GM06990 (cell line): ENCODE measurements around the gene MRPL48.

Experiments
- DNase-seq: peaks from one replicate; pipeline ENCODE4 v3.0.0-alpha.2; 2011; ENCODE audit not compliant: insufficient read length; ENCODE audit errors: extremely low read depth
- H3K27me3 ChIP-seq: replicated peaks from 2 replicates; pipeline ENCODE4 v1.6.0; 2011; ENCODE audit warnings: low read length; ENCODE audit not compliant: control insufficient read depth, insufficient read depth
- H3K36me3 ChIP-seq: 2 replicates; pipeline ENCODE4 v1.5.1; 2011; ENCODE audit warnings: low read length; ENCODE audit not compliant: control insufficient read depth, insufficient read depth
- H3K4me3 ChIP-seq: replicated peaks from 2 replicates; pipeline ENCODE4 v1.5.1; 2011; ENCODE audit warnings: low read depth, mild to moderate bottlenecking, control low read depth, low read length
- CTCF ChIP-seq: IDR thresholded peaks from 2 replicates; pipeline ENCODE4 v1.5.1; 2011; ENCODE audit warnings: low read length, control low read depth, mild to moderate bottlenecking, inconsistent platforms; ENCODE audit not compliant: insufficient read depth, poor library complexity, severe bottlenecking

Gene MRPL48

GRCh38 chr11:73787643-73788558 lies at the start of gene MRPL48:
Gene MRPL48 (plus strand): TSS chr11:73787874. CDS start chr11:73787972, 98 bp downstream.
- TF ChIP-seq CTCF = no peak
- H3K36me3 ChIP-seq = no peaks in the 10 kb centered on the region
- H3K27me3 ChIP-seq = no peaks in the 10 kb centered on the region
- H3K4me3 ChIP-seq = peak within 1 kb of the TSS; percentile 76
- DNase-seq = peak; percentile 95

GRCh38 chr11:73743045-73743444 lies 44.6 kb upstream of the MRPL48 start:
- Histone ChIP-seq H3K36me3 (no peaks in the 10 kb centered on the region), H3K4me3 (no peak overlapping the region), H3K27me3 (no peaks in the 10 kb centered on the region)
- TF ChIP-seq CTCF = no peak
- no peak for DNase-seq

- Histone ChIP-seq H3K4me3 (no peak overlapping the region), H3K36me3 (no peaks in the 10 kb centered on the region), H3K27me3 (no peaks in the 10 kb centered on the region)
- TF ChIP-seq CTCF = no peak
- no peak for DNase-seq
These were observed 41.0 kb upstream of the MRPL48 start for GRCh38 chr11:73746701-73747100.

GRCh38 chr11:73747762-73748161 lies 39.9 kb upstream of the MRPL48 start:
- DNase-seq = no peak
- Histone ChIP-seq H3K36me3 (no peaks in the 10 kb centered on the region), H3K4me3 (no peak overlapping the region), H3K27me3 (no peaks in the 10 kb centered on the region)
- no peak for TF ChIP-seq CTCF

GRCh38 chr11:73748300-73748699 lies 39.4 kb upstream of the MRPL48 start:
- H3K27me3 ChIP-seq = no peaks in the 10 kb centered on the region
- no peak overlapping the region for H3K4me3 ChIP-seq
- no peaks in the 10 kb centered on the region for H3K36me3 ChIP-seq
- DNase-seq = no peak
- no peak for TF ChIP-seq CTCF

- Histone ChIP-seq H3K27me3 (no peaks in the 10 kb centered on the region), H3K36me3 (no peaks in the 10 kb centered on the region), H3K4me3 (no peak overlapping the region)
- DNase-seq = no peak
- TF ChIP-seq CTCF = no peak
These were observed 38.6 kb upstream of the MRPL48 start for GRCh38 chr11:73749118-73749517.
